HCT116 (cell line): ENCODE results near the gene LSP1. TPM values are rescaled to one million over a fixed set of nuclear protein-coding genes. Genes with fewer than 3 reads are reported as not detected.

ENCODE experiments used
- ATAC-seq: fragments of 200-7000 bp; cut with Tn5 transposase; 2 replicates; pipeline ENCODE4 v1.9.1; 2020; ENCODE audit warnings: mild to moderate bottlenecking, moderate library complexity
- BruUV-seq: library from RNA; stranded (reverse); fragments of 400-500 nt; replicated peaks from 2 replicates; lab custom pipeline; 2021; lab: Mats Ljungman, UMichigan
- CTCF ChIA-PET: fragments of 300-600 bp; sonication (Branson Sonifier 250); formaldehyde crosslinking; loops from one replicate; lab custom pipeline; 2021; ENCODE audit warnings: antibody characterized with exemption; lab: Charles Lee
- POLR2A ChIA-PET: fragments of 300-600, 350-600 bp; sonication (Branson Sonifier 250); formaldehyde crosslinking; loops from one replicate; lab custom pipeline; 2021; ENCODE audit warnings: antibody characterized with exemption; lab: Charles Lee
- RAD21 ChIA-PET, 2 experiments: fragments of 300-600 bp; sonication (Branson Sonifier 250); formaldehyde crosslinking; loops; one replicate each; lab custom pipeline; 2023; ENCODE audit warnings: low total read pairs in 2 of 2; ENCODE audit not compliant: uncharacterized antibody in 2 of 2, unreplicated experiment in 2 of 2, low non-redundant PET in 1 of 2; lab: Charles Lee
- DNase-seq: peaks from one replicate; pipeline ENCODE4 v3.0.0-alpha.2; 2010; ENCODE audit warnings: low read depth, low spot score
- H2AFZ ChIP-seq: fragments of 200-600 bp; shearing (Covaris generic), sonication (generic); 2 replicates; pipeline ENCODE4 v1.6.1; 2017; ENCODE audit warnings: low read depth, mixed run types, mixed read lengths, antibody characterized with exemption, low read length; ENCODE audit not compliant: poor library complexity, severe bottlenecking
- H3K27ac ChIP-seq: 2 replicates; pipeline ENCODE4 v1.5.1; 2012; ENCODE audit warnings: low read depth, low read length
- H3K27me3 ChIP-seq: fragments of 200-600 bp; sonication (generic); 2 replicates; pipeline ENCODE4 v1.6.1; 2016; ENCODE audit warnings: mixed run types, low read length, mixed read lengths; ENCODE audit not compliant: insufficient read depth
- H3K36me3 ChIP-seq, 2 experiments: fragments of 200-500 bp in 1 of 2; fragments of 200-600 bp in 1 of 2; sonication (Bioruptor generic) in 1 of 2; sonication (generic) in 1 of 2; 2 replicates each; pipeline versions ENCODE4 v1.5.1 to v1.6.1; 2014 to 2016; ENCODE audit warnings: low read length in 2 of 2, inconsistent platforms in 1 of 2, mixed read lengths in 1 of 2, mixed run types in 1 of 2; ENCODE audit not compliant: insufficient read depth in 2 of 2, control insufficient read depth in 1 of 2
- H3K4me1 ChIP-seq, 2 experiments: fragments of 200-600 bp in 1 of 2; sonication (generic) in 1 of 2; 2 replicates each; pipeline versions ENCODE4 v1.5.1 to v1.6.1; 2012 to 2017; ENCODE audit warnings: low read length in 2 of 2, inconsistent platforms in 1 of 2, mild to moderate bottlenecking in 1 of 2, mixed read lengths in 1 of 2, mixed run types in 1 of 2, moderate library complexity in 1 of 2; ENCODE audit not compliant: insufficient read depth in 2 of 2, control insufficient read depth in 1 of 2
- H3K4me2 ChIP-seq: fragments of 200-600 bp; sonication (generic); 2 replicates; pipeline ENCODE4 v1.6.1; 2017; ENCODE audit warnings: mixed run types, low read length, mixed read lengths
- H3K4me3 ChIP-seq, 2 experiments: fragments of 200-600 bp in 1 of 2; sonication (generic) in 1 of 2; replicated peaks in 1 of 2; 2 replicates each; pipeline ENCODE4 v1.5.1; 2011 to 2016; ENCODE audit warnings: low read length in 2 of 2, control low read depth in 1 of 2, low read depth in 1 of 2, mild to moderate bottlenecking in 1 of 2, mixed read lengths in 1 of 2, mixed run types in 1 of 2
- H3K79me2 ChIP-seq: fragments of 200-600 bp; sonication (generic); 2 replicates; pipeline ENCODE4 v1.6.1; 2017; ENCODE audit warnings: mild to moderate bottlenecking, mixed run types, low read length, moderate library complexity, mixed read lengths; ENCODE audit not compliant: insufficient read depth
- H3K9ac ChIP-seq: fragments of 200-600 bp; sonication (generic); 2 replicates; pipeline ENCODE4 v1.6.1; 2016; ENCODE audit warnings: low read length, mixed read lengths
- H3K9me2 ChIP-seq: fragments of 200-600 bp; sonication (generic), shearing (Covaris generic); 2 replicates; pipeline ENCODE4 v1.6.1; 2017; ENCODE audit warnings: mixed run types, mild to moderate bottlenecking, moderate library complexity; ENCODE audit not compliant: insufficient read depth
- H3K9me3 ChIP-seq, 2 experiments: fragments of 200-500 bp in 1 of 2; fragments of 200-600 bp in 1 of 2; sonication (Bioruptor generic) in 1 of 2; sonication (generic) in 1 of 2; 2 replicates each; pipeline ENCODE4 v1.6.1; 2014 to 2017; ENCODE audit warnings: low read length in 2 of 2, mixed read lengths in 2 of 2, inconsistent platforms in 1 of 2, low read depth in 1 of 2, mild to moderate bottlenecking in 1 of 2, mixed run types in 1 of 2, moderate library complexity in 1 of 2; ENCODE audit not compliant: control insufficient read depth in 1 of 2, insufficient read depth in 1 of 2
- H4K20me1 ChIP-seq: fragments of 200-600 bp; sonication (generic), shearing (Covaris generic); 2 replicates; pipeline ENCODE4 v1.6.1; 2017; ENCODE audit warnings: mixed run types, mild to moderate bottlenecking, moderate library complexity; ENCODE audit not compliant: insufficient read depth
- ATF3 ChIP-seq: IDR thresholded peaks from 2 replicates; pipeline ENCODE4 v1.6.1; 2012
- CTCF ChIP-seq, 3 experiments: fragments of 200-600 bp in 1 of 3; sonication (generic) in 1 of 3; IDR thresholded peaks in 2 of 3; conservative IDR thresholded peaks in 1 of 3; 2 replicates each; pipeline ENCODE4 v1.5.1; 2012 to 2017; ENCODE audit warnings: low read depth in 2 of 3, low read length in 2 of 3, antibody characterized with exemption in 1 of 3, borderline replicate concordance in 1 of 3, control low read depth in 1 of 3, mild to moderate bottlenecking in 1 of 3, mixed read lengths in 1 of 3, mixed run types in 1 of 3, moderate library complexity in 1 of 3; ENCODE audit not compliant: insufficient read depth in 1 of 3
- ELF1 ChIP-seq: IDR thresholded peaks from 2 replicates; pipeline ENCODE4 v1.6.1; 2012; ENCODE audit warnings: low read depth, borderline replicate concordance
- EZH2 ChIP-seq: fragments of 200-600 bp; sonication (generic); IDR thresholded peaks from 2 replicates; pipeline ENCODE4 v1.6.1; 2017; ENCODE audit warnings: antibody characterized with exemption, mixed run types
- POLR2AphosphoS5 ChIP-seq: IDR thresholded peaks from 2 replicates; pipeline ENCODE4 v1.6.1; 2011; ENCODE audit warnings: mild to moderate bottlenecking, low read depth, low read length, moderate library complexity
- RAD21 ChIP-seq: IDR thresholded peaks from 2 replicates; pipeline ENCODE4 v1.6.1; 2012; ENCODE audit warnings: low read depth, mild to moderate bottlenecking
- SIN3A ChIP-seq: IDR thresholded peaks from 2 replicates; pipeline ENCODE4 v1.6.1; 2012; ENCODE audit warnings: low read depth
- SRF ChIP-seq: IDR thresholded peaks from 2 replicates; pipeline ENCODE4 v1.6.1; 2012; ENCODE audit warnings: low read depth
- ZFX ChIP-seq: fragments of 450-650 bp; IDR thresholded peaks from 2 replicates; pipeline ENCODE4 v1.6.1; 2017
- ZNF274 ChIP-seq: fragments of 200-500 bp; sonication (Bioruptor generic); IDR thresholded peaks from 2 replicates; pipeline ENCODE4 v1.6.1; 2014; ENCODE audit warnings: mild to moderate bottlenecking, low read depth, low read length, inconsistent platforms
- intact Hi-C: fragments of 100-400 bp; cut with micrococcal nuclease; formaldehyde crosslinking; loops from 2 replicates; pipeline ENCODE4 v1.10.0; 2022
- total RNA-seq: library from RNA; stranded (reverse); gene quantifications from one replicate; pipeline ENCODE4 v1.2.1, GENCODE V29; 2021; ENCODE audit not compliant: unreplicated experiment

Gene LSP1
- total RNA-seq, 1 experiment from 2014 or later = 1.3 TPM

GRCh38 chr11:1917523-1918435, 64.9 kb downstream of the LSP1 start:
- ChIA-PET CTCF (interaction anchor here (1.7 kb wide), 1 partner anchor 36 kb away, joined by 7 read pairs; no protein-coding TSS in a partner anchor), RAD21 (no interaction called here), POLR2A (no interaction called here)
- H4K20me1 ChIP-seq = no peaks in the 10 kb centered on the region
- H3K36me3 ChIP-seq = no peaks in the 10 kb centered on the region
- H3K4me2 ChIP-seq = no peak overlapping the region
- no peak overlapping the region for H3K27ac ChIP-seq
- no peaks in the 10 kb centered on the region for H3K27me3 ChIP-seq
- no peaks in the 10 kb centered on the region for H3K79me2 ChIP-seq
- H3K4me3 ChIP-seq = no peak overlapping the region
- ATAC-seq (peak; percentile 71), DNase-seq (no peak)
- TF ChIP-seq SIN3A (no peak), RAD21 (peak; percentile 26; the same call in 1 of the 2 replicates), EZH2 (no peak), SRF (no peak), POLR2AphosphoS5 (no peak), ATF3 (no peak), ELF1 (no peak), ZFX (no peak), CTCF (IDR thresholded peaks at IDR 0.05 in 2 of 3, conservative IDR thresholded peaks at IDR 0.05 in 1 of 3; ENCODE audit: borderline replicate concordance in 1 of 3, insufficient read depth in 1 of 3, low read depth in 2 of 3, low read length in 2 of 3) (peak; percentile 26 to 65 (median 55); a peak in 5 of 6 replicates), ZNF274 (no peak)
- H3K9me3 ChIP-seq = no peaks in the 10 kb centered on the region
- no peaks in the 10 kb centered on the region for H3K4me1 ChIP-seq
- H3K9ac ChIP-seq = no peak overlapping the region
- BruUV-seq = no TSS peak
- H2AFZ ChIP-seq = no peak overlapping the region
- intact Hi-C loops = loop anchor here (5.0 kb wide), 1 partner anchor 35 kb away; no protein-coding TSS in a partner anchor
- no peaks in the 10 kb centered on the region for H3K9me2 ChIP-seq
